Esophagus squamous epithelium (tissue), 4 donors: ENCODE measurements around the gene RPS2.

Experiments used
- POLR2A ChIP-seq, 4 donors: fragments of 450-650 bp; IDR thresholded peaks; one replicate each; pipeline ENCODE4 v1.6.1; 2017; ENCODE audit warnings: antibody characterized with exemption in 4 of 4, mild to moderate bottlenecking in 4 of 4, moderate library complexity in 3 of 4
- TF ChIP-seq, protein P1 (sequence below), 6 experiments: fragments of 450-650 bp in 4 of 6; fragments of 200-600 bp in 2 of 6; sonication (generic) in 2 of 6; IDR thresholded peaks; one replicate each; pipeline ENCODE4 v1.5.1; 2016 to 2019; ENCODE audit warnings: antibody characterized with exemption in 6 of 6, mild to moderate bottlenecking in 4 of 6, moderate library complexity in 4 of 6

DNA sequence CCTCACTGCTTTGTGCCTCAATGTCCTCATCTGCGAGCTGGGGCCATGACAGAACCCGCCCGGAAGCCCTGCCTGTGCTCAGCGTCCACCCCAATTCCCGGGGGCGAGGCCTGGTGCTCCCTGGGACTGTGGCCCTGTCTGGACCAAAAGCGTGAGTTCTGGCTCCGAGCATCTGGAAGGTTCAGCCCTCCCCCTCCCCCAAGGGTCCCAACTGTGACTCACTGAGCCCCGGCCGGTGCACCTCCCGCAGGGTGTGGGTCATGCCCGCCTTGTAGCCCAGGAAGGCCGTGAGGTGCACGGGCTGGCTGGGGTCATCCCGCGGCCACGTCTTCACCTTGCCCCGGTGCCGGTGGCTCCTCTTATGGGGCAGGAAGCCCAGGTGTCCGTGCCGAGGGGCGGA lies 10.9 kb downstream of the RPS2 start:
- TF ChIP-seq, protein P1, sequence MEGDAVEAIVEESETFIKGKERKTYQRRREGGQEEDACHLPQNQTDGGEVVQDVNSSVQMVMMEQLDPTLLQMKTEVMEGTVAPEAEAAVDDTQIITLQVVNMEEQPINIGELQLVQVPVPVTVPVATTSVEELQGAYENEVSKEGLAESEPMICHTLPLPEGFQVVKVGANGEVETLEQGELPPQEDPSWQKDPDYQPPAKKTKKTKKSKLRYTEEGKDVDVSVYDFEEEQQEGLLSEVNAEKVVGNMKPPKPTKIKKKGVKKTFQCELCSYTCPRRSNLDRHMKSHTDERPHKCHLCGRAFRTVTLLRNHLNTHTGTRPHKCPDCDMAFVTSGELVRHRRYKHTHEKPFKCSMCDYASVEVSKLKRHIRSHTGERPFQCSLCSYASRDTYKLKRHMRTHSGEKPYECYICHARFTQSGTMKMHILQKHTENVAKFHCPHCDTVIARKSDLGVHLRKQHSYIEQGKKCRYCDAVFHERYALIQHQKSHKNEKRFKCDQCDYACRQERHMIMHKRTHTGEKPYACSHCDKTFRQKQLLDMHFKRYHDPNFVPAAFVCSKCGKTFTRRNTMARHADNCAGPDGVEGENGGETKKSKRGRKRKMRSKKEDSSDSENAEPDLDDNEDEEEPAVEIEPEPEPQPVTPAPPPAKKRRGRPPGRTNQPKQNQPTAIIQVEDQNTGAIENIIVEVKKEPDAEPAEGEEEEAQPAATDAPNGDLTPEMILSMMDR (IDR thresholded peaks at IDR 0.05) = no peak
- no peak for TF ChIP-seq POLR2A (IDR thresholded peaks at IDR 0.05)
